Activated CD4-positive, alpha-beta T cell treated with anti-CD3 and anti-CD28 coated beads for 36 hours (primary cell): ENCODE results near the gene GIPC1. TPM values are rescaled to one million over a fixed set of nuclear protein-coding genes. Genes with fewer than 3 reads are reported as not detected.
"Not testable (repeated sequence)": the region's sequence is repeated elsewhere in the genome, so short reads cannot be mapped to it uniquely, and the experiment has no call there.

Source experiments
- ATAC-seq: fragments of 200-7000 bp; cut with Tn5 transposase; one replicate; pipeline ENCODE4 v1.10.0; 2021; ENCODE audit warnings: mild to moderate bottlenecking, moderate library complexity
- CTCF ChIA-PET: fragments of 350-600 bp; sonication (Branson Sonifier 250); formaldehyde crosslinking; loops from one replicate; lab custom pipeline; 2021; ENCODE audit warnings: antibody characterized with exemption; lab: Charles Lee
- POLR2A ChIA-PET: fragments of 350-600 bp; sonication (Branson Sonifier 250); formaldehyde crosslinking; loops from one replicate; lab custom pipeline; 2021; ENCODE audit warnings: antibody characterized with exemption, inconsistent platforms; lab: Charles Lee
- DNase-seq: peaks from one replicate; pipeline ENCODE4 v3.0.0-alpha.2; 2020
- H3K27ac Mint-ChIP-seq: one replicate; pipeline ENCODE4 v1.8.0; 2021; ENCODE audit warnings: mixed read lengths
- H3K27me3 Mint-ChIP-seq: one replicate; pipeline ENCODE4 v1.8.0; 2021; ENCODE audit warnings: mixed read lengths
- H3K36me3 Mint-ChIP-seq: one replicate; pipeline ENCODE4 v1.8.0; 2021; ENCODE audit warnings: low read depth, mixed read lengths
- H3K4me1 Mint-ChIP-seq: one replicate; pipeline ENCODE4 v1.8.0; 2021; ENCODE audit warnings: mixed read lengths
- H3K4me3 Mint-ChIP-seq: one replicate; pipeline ENCODE4 v1.8.0; 2021; ENCODE audit warnings: mild to moderate bottlenecking, moderate library complexity, mixed read lengths
- H3K9me3 Mint-ChIP-seq: one replicate; pipeline ENCODE4 v1.8.0; 2021; ENCODE audit warnings: low read depth, mixed read lengths
- intact Hi-C, 2 experiments: fragments of 100-400 bp; cut with DNase I in 1 of 2; cut with micrococcal nuclease in 1 of 2; formaldehyde crosslinking; loops; one replicate each; pipeline versions ENCODE4 v1.14.2 to v1.15.1; 2022 to 2024; cut with DNase I, micrococcal nuclease
- total RNA-seq, 2 experiments: library from RNA; stranded (reverse); gene quantifications; one replicate each; pipeline ENCODE4 v1.2.3, GENCODE V29; 2021

GIPC1 gene
- total RNA-seq, 2 experiments from 2014 or later, result 19.3 to 25.7 TPM

- ATAC-seq (no peak), DNase-seq (no peak)
- Mint-ChIP-seq H3K27me3 (peaks cover 16% of the 10 kb centered on the region), H3K4me1 (peaks cover 18% of the 10 kb centered on the region), H3K4me3 (no peak overlapping the region), H3K27ac (no peak overlapping the region), H3K36me3 (peaks cover 11% of the 10 kb centered on the region), H3K9me3 (no peaks in the 10 kb centered on the region)
- intact Hi-C loops, result loop anchor here (5.0 to 10.0 kb wide), 3 partner anchors 55 to 333 kb away; partner anchors contain the start of genes ASF1B (in 1 of the 2) and DDX39A (in 1 of the 2)
- ChIA-PET CTCF (no interaction called here), POLR2A (no interaction called here)
Measured at GRCh38 chr19:14470031-14470876, 25.7 kb downstream of the GIPC1 start.

- Mint-ChIP-seq H3K27ac (no peak overlapping the region), H3K9me3 (no peaks in the 10 kb centered on the region), H3K4me1 (peaks cover 6% of the 10 kb centered on the region), H3K27me3 (peaks cover 2% of the 10 kb centered on the region), H3K4me3 (no peak overlapping the region), H3K36me3 (peaks cover 24% of the 10 kb centered on the region)
- intact Hi-C loops, result no loop called here
- POLR2A ChIA-PET, result no interaction called here
- DNase-seq, result no peak
- no peak for ATAC-seq
- CTCF ChIA-PET, result interaction anchor here (0.9 to 1.1 kb wide), 4 partner anchors 11 to 331 kb away, joined by 3 to 5 read pairs (median 4); partner anchors contain the start of gene ASF1B
Measured at GRCh38 chr19:14467816-14468215, 28.1 kb downstream of the GIPC1 start.

- CTCF ChIA-PET, result interaction anchor here (1.2 kb wide), 1 partner anchor 9 kb away, joined by 3 read pairs; no protein-coding TSS in a partner anchor
Measured at GRCh38 chr19:14467391-14467790, 28.5 kb downstream of the GIPC1 start.

GRCh38 chr19:14463747-14464146 is 32.2 kb downstream of the GIPC1 start:
- Mint-ChIP-seq H3K27me3 (no peaks in the 10 kb centered on the region), H3K9me3 (no peaks in the 10 kb centered on the region), H3K4me3 (no peak overlapping the region), H3K36me3 (peaks cover 38% of the 10 kb centered on the region), H3K27ac (no peak overlapping the region), H3K4me1 (no peaks in the 10 kb centered on the region)
- DNase-seq, result no peak
- intact Hi-C loops, result no loop called here
- ATAC-seq, result no peak
- POLR2A ChIA-PET, result no interaction called here
- CTCF ChIA-PET, result no interaction called here

More at GRCh38 chr19:14467391-14467790, 28.5 kb downstream of the GIPC1 start:
- intact Hi-C loops, result no loop called here
- Mint-ChIP-seq H3K4me1 (peaks cover 4% of the 10 kb centered on the region), H3K27me3 (no peaks in the 10 kb centered on the region), H3K4me3 (no peak overlapping the region), H3K36me3 (peaks cover 27% of the 10 kb centered on the region), H3K27ac (no peak overlapping the region), H3K9me3 (no peaks in the 10 kb centered on the region)
- no peak for DNase-seq
- POLR2A ChIA-PET, result no interaction called here
- ATAC-seq, result no peak

GRCh38 chr19:14462401-14462800 is 33.5 kb downstream of the GIPC1 start:
- H3K4me1 Mint-ChIP-seq, intact Hi-C loops, ATAC-seq, H3K4me3 Mint-ChIP-seq, DNase-seq, H3K9me3 Mint-ChIP-seq, H3K27ac Mint-ChIP-seq, H3K27me3 Mint-ChIP-seq, POLR2A ChIA-PET: not testable (repeated sequence)
- peaks cover 41% of the 10 kb centered on the region for H3K36me3 Mint-ChIP-seq
- CTCF ChIA-PET, result interaction anchor here (0.8 kb wide), 1 partner anchor 55 kb away, joined by 4 read pairs; no protein-coding TSS in a partner anchor

GRCh38 chr19:14460935-14461334 is 35.0 kb downstream of the GIPC1 start:
- DNase-seq (no peak), ATAC-seq (no peak)
- no peak overlapping the region for H3K27ac Mint-ChIP-seq
- no peaks in the 10 kb centered on the region for H3K9me3 Mint-ChIP-seq
- intact Hi-C loops, result no loop called here
- peaks cover 40% of the 10 kb centered on the region for H3K36me3 Mint-ChIP-seq
- ChIA-PET CTCF (no interaction called here), POLR2A (no interaction called here)
- H3K4me1 Mint-ChIP-seq, result no peaks in the 10 kb centered on the region
- H3K4me3 Mint-ChIP-seq, result no peak overlapping the region
- no peaks in the 10 kb centered on the region for H3K27me3 Mint-ChIP-seq

GRCh38 chr19:14459703-14460102 is 36.2 kb downstream of the GIPC1 start:
- no peaks in the 10 kb centered on the region for H3K27me3 Mint-ChIP-seq
- H3K27ac Mint-ChIP-seq, result no peak overlapping the region
- DNase-seq (no peak), ATAC-seq (peak; percentile 81)
- intact Hi-C loops, result no loop called here
- H3K4me3 Mint-ChIP-seq, result no peak overlapping the region
- H3K9me3 Mint-ChIP-seq, result no peaks in the 10 kb centered on the region
- ChIA-PET CTCF (interaction anchor here (0.6 to 1.0 kb wide), 5 partner anchors 13 to 76 kb away, joined by 3 to 8 read pairs (median 3); no protein-coding TSS in a partner anchor), POLR2A (interaction anchor here (0.5 kb wide), 1 partner anchor 79 kb away, joined by 3 read pairs; no protein-coding TSS in a partner anchor)
- no peaks in the 10 kb centered on the region for H3K4me1 Mint-ChIP-seq
- H3K36me3 Mint-ChIP-seq, result peaks cover 37% of the 10 kb centered on the region

GRCh38 chr19:14452303-14452702 is 43.6 kb downstream of the GIPC1 start:
- CTCF ChIA-PET, result interaction anchor here (0.6 kb wide), 1 partner anchor 20 kb away, joined by 3 read pairs; no protein-coding TSS in a partner anchor
- H3K27me3 Mint-ChIP-seq, H3K9me3 Mint-ChIP-seq, H3K4me1 Mint-ChIP-seq, H3K4me3 Mint-ChIP-seq, intact Hi-C loops, H3K27ac Mint-ChIP-seq, POLR2A ChIA-PET, ATAC-seq, DNase-seq: not testable (repeated sequence)
- H3K36me3 Mint-ChIP-seq, result peaks cover 33% of the 10 kb centered on the region

- Mint-ChIP-seq H3K27me3 (no peaks in the 10 kb centered on the region), H3K9me3 (no peaks in the 10 kb centered on the region), H3K36me3 (peaks cover 42% of the 10 kb centered on the region), H3K4me1 (peaks cover 9% of the 10 kb centered on the region), H3K4me3 (no peak overlapping the region), H3K27ac (no peak overlapping the region)
- CTCF ChIA-PET, result interaction anchor here (0.8 kb wide), 1 partner anchor 22 kb away, joined by 3 read pairs; no protein-coding TSS in a partner anchor
- ATAC-seq (no peak), DNase-seq (no peak)
- POLR2A ChIA-PET, result no interaction called here
- intact Hi-C loops, result no loop called here
Measured at GRCh38 chr19:14450876-14451275, 45.1 kb downstream of the GIPC1 start.

- CTCF ChIA-PET, result interaction anchor here (0.6 to 0.8 kb wide), 2 partner anchors 18 to 22 kb away, joined by 3 read pairs; no protein-coding TSS in a partner anchor
- peaks cover 43% of the 10 kb centered on the region for H3K36me3 Mint-ChIP-seq
- no peak overlapping the region for H3K4me3 Mint-ChIP-seq
Measured at GRCh38 chr19:14450168-14450874, 45.6 kb downstream of the GIPC1 start.

GRCh38 chr19:14449321-14449720 is 46.6 kb downstream of the GIPC1 start:
- Mint-ChIP-seq H3K27ac (no peak overlapping the region), H3K27me3 (no peaks in the 10 kb centered on the region), H3K4me1 (peaks cover 13% of the 10 kb centered on the region), H3K36me3 (peaks cover 45% of the 10 kb centered on the region), H3K9me3 (no peaks in the 10 kb centered on the region), H3K4me3 (no peak overlapping the region)
- CTCF ChIA-PET, result interaction anchor here (0.6 to 0.7 kb wide), 2 partner anchors 17 to 68 kb away, joined by 3 read pairs; no protein-coding TSS in a partner anchor
- intact Hi-C loops, result no loop called here
- POLR2A ChIA-PET, result no interaction called here
- no peak for ATAC-seq
- no peak for DNase-seq

More at GRCh38 chr19:14450168-14450874, 45.6 kb downstream of the GIPC1 start:
- POLR2A ChIA-PET, result no interaction called here
- intact Hi-C loops, result no loop called here
- Mint-ChIP-seq H3K9me3 (no peaks in the 10 kb centered on the region), H3K27ac (no peak overlapping the region), H3K4me1 (peaks cover 9% of the 10 kb centered on the region), H3K27me3 (no peaks in the 10 kb centered on the region)
- ATAC-seq, result peak; percentile 99
- DNase-seq, result peak; percentile 90
